ENCODE measurements around the gene CFAP70. TPM values are rescaled to one million over a fixed set of nuclear protein-coding genes. Genes with fewer than 3 reads are reported as not detected.
A peak's percentile ranks its signal among the peaks of the same experiment; 100 is the strongest.
"Not testable (repeated sequence)": the region's sequence is repeated elsewhere in the genome, so short reads cannot be mapped to it uniquely, and the experiment has no call there.

CFAP70 gene
- total RNA-seq, 4 donors from 2014 or later: 0.94 to 7.0 (median 1.8) TPM

DNA sequence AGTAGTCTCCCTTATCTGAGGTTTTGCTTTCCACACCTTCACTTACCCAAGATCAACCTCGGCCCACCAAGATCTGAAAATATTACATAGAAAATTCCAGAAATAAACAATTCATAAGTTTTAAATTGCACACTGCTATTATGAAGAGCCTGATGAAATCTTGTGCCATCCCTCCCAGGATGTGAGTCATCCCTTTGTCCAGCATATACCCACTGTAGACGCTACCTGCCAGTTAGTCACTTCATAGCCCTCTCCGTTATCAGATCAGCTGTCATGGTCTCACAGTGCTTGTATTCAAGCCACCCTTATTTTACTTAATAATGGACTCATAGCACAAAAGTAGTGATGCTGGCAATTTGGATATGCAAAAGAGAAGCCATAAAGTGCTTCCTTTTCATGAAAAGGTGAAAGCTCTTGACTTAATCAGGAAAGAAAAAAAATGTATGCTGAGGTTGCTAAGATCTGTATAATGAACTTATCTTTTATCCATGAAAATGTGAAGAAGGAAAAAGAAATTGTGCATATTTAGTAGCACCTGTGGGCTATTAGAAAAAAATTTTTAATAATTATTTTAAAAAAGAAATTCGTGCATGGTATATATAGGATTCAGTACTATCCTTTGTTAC, 96.4 kb downstream of the CFAP70 start:
- WGBS, 2 donors: 70 to 71% methylated on average over 4 of the region's 4 CpGs

DNA sequence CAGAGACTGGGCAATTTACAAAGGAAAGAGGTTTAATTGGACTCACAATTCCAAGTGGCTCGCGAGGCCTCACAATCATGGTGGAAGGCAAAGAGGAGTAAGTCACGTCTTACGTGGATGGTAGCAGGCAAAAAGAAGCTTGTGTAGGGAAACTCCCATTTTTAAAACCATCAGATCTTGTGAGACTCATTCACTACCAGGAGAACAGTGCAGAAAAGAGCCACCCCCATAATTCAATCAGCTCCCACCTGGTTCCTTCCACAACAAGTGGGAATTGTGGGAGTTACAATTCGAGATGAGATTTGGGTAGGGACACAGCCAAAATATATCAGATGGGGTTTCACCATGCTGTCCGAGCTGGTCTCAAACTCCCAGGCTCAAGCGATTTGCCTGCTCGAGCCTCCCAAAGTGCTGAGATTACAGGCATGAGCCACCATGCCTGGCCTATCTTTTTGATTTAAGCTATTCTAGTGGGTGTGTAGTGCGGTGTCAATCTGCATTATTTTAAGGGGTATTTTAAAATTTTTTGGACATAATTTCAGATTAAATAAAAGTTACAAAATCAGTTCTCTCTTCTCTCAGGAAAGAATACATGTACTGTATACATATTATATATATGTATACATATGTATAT, 97.2 kb downstream of the CFAP70 start:
- TF ChIP-seq POLR2A (IDR thresholded peaks at IDR 0.05): no peak
- TF ChIP-seq, protein P1, sequence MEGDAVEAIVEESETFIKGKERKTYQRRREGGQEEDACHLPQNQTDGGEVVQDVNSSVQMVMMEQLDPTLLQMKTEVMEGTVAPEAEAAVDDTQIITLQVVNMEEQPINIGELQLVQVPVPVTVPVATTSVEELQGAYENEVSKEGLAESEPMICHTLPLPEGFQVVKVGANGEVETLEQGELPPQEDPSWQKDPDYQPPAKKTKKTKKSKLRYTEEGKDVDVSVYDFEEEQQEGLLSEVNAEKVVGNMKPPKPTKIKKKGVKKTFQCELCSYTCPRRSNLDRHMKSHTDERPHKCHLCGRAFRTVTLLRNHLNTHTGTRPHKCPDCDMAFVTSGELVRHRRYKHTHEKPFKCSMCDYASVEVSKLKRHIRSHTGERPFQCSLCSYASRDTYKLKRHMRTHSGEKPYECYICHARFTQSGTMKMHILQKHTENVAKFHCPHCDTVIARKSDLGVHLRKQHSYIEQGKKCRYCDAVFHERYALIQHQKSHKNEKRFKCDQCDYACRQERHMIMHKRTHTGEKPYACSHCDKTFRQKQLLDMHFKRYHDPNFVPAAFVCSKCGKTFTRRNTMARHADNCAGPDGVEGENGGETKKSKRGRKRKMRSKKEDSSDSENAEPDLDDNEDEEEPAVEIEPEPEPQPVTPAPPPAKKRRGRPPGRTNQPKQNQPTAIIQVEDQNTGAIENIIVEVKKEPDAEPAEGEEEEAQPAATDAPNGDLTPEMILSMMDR (IDR thresholded peaks at IDR 0.05): no peak
- intact Hi-C loops (cut with DNase I; ENCODE audit: low total_unique reads): no loop called here
- WGBS, 2 donors: 90 to 92% methylated on average over 9 of the region's 9 CpGs
- no peak overlapping the region for H3K4me3 ChIP-seq (ENCODE audit: low read depth, poor library complexity, severe bottlenecking)
- DNase-seq (ENCODE audit: low spot score in 2 of 2): no peak

More for the DNA sequence above, 96.4 kb downstream of the CFAP70 start:
- H3K4me3 ChIP-seq (ENCODE audit: low read depth, poor library complexity, severe bottlenecking): no peak overlapping the region
- TF ChIP-seq, protein P1 (IDR thresholded peaks at IDR 0.05): no peak
- TF ChIP-seq POLR2A (IDR thresholded peaks at IDR 0.05): no peak
- DNase-seq (ENCODE audit: low spot score in 2 of 2): no peak
- intact Hi-C loops (cut with DNase I; ENCODE audit: low total_unique reads): no loop called here

DNA sequence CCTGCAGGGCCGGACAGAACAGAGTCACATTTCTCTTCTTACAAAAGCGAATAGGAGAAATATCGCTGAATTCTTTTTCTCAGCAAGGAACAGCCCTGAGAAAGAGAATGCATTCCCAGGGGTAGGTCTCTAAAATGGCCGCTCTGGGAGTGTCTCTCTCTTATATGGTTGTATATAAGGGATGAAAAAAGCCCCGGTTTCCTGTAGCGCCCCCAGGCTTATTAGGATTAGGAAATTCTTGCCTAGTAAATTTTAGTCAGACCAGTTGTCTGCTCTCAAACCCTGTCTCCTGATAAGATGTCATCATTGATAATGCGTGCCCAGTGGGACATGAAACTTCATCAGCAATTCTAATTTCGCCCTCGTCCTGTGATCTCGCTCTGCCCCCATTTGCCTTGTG, 100.1 kb downstream of the CFAP70 start:
- intact Hi-C loops (cut with DNase I; ENCODE audit: low total_unique reads); DNase-seq (ENCODE audit: low spot score in 2 of 2); H3K4me3 ChIP-seq (ENCODE audit: low read depth, poor library complexity, severe bottlenecking): not testable (repeated sequence)
- WGBS, 2 donors: 93 to 94% methylated on average over 10 of the region's 10 CpGs

DNA sequence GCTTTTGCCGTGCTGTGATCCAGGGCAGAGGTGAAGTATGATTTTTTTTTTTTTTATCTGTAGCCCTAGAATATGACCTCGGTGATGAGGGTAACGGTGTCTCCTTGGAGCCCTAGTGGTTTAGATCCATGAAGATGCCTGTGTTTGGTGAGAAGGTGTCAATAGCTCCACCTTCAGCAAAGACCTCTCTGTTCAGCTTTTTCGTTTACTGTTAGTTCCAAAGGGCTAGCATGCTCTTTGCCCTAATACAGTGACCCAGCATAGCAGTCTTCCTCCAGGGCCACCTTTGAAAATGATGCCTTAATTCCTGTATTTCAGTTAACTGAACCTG, 105.5 kb downstream of the CFAP70 start:
- WGBS, 2 donors: 1 to 3% methylated on average over 4 of the region's 4 CpGs
- DNase-seq (ENCODE audit: low spot score in 2 of 2): no peak
- no peak for TF ChIP-seq POLR2A (IDR thresholded peaks at IDR 0.05)
- TF ChIP-seq, protein P1 (IDR thresholded peaks at IDR 0.05): no peak
- H3K4me3 ChIP-seq (ENCODE audit: low read depth, poor library complexity, severe bottlenecking): peak overlapping the region; percentile 71
- intact Hi-C loops (cut with DNase I; ENCODE audit: low total_unique reads): no loop called here

DNA sequence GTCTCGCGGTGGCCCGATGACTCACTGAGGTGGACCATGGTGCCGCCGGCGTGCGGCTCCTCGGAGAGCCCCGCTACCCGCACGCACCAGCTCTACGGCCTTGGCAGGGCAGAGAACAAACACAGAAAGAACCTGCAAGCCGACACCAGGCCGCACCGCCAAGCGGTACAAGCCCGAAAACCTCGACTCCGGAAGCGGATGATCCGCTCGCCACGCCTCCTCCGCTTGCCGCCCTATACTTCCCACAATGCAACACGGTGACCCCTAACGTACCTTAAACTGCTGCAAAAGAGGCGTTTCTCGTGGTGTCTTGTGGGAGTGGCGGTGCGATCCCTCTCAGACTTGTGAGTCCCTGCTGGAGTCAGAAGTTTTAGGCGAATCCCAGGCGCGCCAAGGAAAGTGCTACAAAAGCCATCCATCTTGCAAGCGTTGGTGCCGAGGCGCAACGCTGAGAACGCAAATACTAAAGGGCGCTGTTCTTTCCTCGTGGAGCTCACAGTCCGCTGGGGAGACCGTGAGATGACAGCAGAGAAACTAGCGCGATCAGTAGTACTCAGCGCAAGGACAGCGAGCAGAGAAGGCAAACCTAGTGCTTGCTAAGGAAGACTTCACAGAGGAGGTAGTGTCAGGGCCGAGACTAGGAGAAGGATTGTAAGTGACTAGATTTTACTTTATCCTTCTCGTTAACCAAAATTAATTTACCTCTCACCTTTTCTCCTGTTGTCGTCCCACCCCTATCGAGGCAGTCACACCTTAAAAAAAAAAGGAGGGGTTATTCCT, 106.0 kb downstream of the CFAP70 start, which contains the start of gene MRPS16:
Gene MRPS16, minus strand, starts transcription at position 200 of the 780 bp plus-strand sequence. Its CDS starts 162 bp downstream, at position 38.
- peak within 1 kb of the TSS; percentile 71 for H3K4me3 ChIP-seq (ENCODE audit: low read depth, poor library complexity, severe bottlenecking)
- DNase-seq (ENCODE audit: low spot score in 2 of 2): peak; percentile 96 to 99
- TF ChIP-seq POLR2A (IDR thresholded peaks at IDR 0.05): no peak
- TF ChIP-seq, protein P1 (IDR thresholded peaks at IDR 0.05): no peak
- intact Hi-C loops (cut with DNase I; ENCODE audit: low total_unique reads): no loop called here
- 0% methylated on average over 28 to 30 of the region's 51 CpGs for WGBS, 2 donors
